HepG2 (cell line): ENCODE data around the gene CAPN10. TPM values are rescaled to one million over a fixed set of nuclear protein-coding genes. Genes with fewer than 3 reads are reported as not detected.
A peak's percentile ranks its signal among the peaks of the same experiment; 100 is the strongest.

Experiments
- ARID5B ChIP-seq: IDR thresholded peaks from 2 replicates; pipeline ENCODE4 v1.4.0; 2020; ENCODE audit warnings: mild to moderate bottlenecking, missing genetic modification reagents
- CBFB ChIP-seq: sonication (generic); formaldehyde crosslinking; IDR thresholded peaks from 2 replicates; pipeline ENCODE4 v1.4.0; 2020; ENCODE audit warnings: missing genetic modification reagents
- DPF2 ChIP-seq: sonication (generic); formaldehyde crosslinking; IDR thresholded peaks from 2 replicates; pipeline ENCODE4 v1.4.0; 2020; ENCODE audit warnings: mild to moderate bottlenecking, low read depth, missing genetic modification reagents, borderline replicate concordance
- FOSL2 ChIP-seq: sonication (generic); formaldehyde crosslinking; IDR thresholded peaks from 2 replicates; pipeline ENCODE4 v1.4.0; 2020; ENCODE audit warnings: missing genetic modification reagents
- GLI4 ChIP-seq: sonication (generic); formaldehyde crosslinking; IDR thresholded peaks from 2 replicates; pipeline ENCODE4 v1.5.1; 2020; ENCODE audit warnings: missing genetic modification reagents, mild to moderate bottlenecking, moderate library complexity, borderline replicate concordance
- HIVEP1 ChIP-seq: sonication (generic); formaldehyde crosslinking; IDR thresholded peaks from 2 replicates; pipeline ENCODE4 v1.4.0; 2020; ENCODE audit warnings: mild to moderate bottlenecking, missing genetic modification reagents
- MXD1 ChIP-seq: sonication (generic); formaldehyde crosslinking; IDR thresholded peaks from 2 replicates; pipeline ENCODE4 v1.4.0; 2020; ENCODE audit warnings: mild to moderate bottlenecking, missing genetic modification reagents
- MYPOP ChIP-seq: sonication (generic); formaldehyde crosslinking; IDR thresholded peaks from 2 replicates; pipeline ENCODE4 v1.8.1; 2023; ENCODE audit warnings: mild to moderate bottlenecking, moderate library complexity, missing genetic modification reagents
- NR2C2 ChIP-seq: sonication (generic); formaldehyde crosslinking; IDR thresholded peaks from 2 replicates; pipeline ENCODE4 v1.4.0; 2020; ENCODE audit warnings: missing genetic modification reagents, mild to moderate bottlenecking, moderate library complexity, borderline replicate concordance
- SIN3B ChIP-seq: fragments of 150-350 bp; IDR thresholded peaks from 2 replicates; pipeline ENCODE4 v1.6.1; 2014; ENCODE audit warnings: low read length
- SP2 ChIP-seq: sonication (generic); formaldehyde crosslinking; IDR thresholded peaks from 2 replicates; pipeline ENCODE4 v1.5.1; 2020; ENCODE audit warnings: mild to moderate bottlenecking, missing genetic modification reagents
- TOPORS ChIP-seq: sonication (generic); formaldehyde crosslinking; IDR thresholded peaks from 2 replicates; pipeline ENCODE4 v1.8.0; 2023; ENCODE audit warnings: mild to moderate bottlenecking, missing genetic modification reagents
- YEATS2 ChIP-seq: sonication (generic); formaldehyde crosslinking; IDR thresholded peaks from 2 replicates; pipeline ENCODE4 v1.4.0; 2020; ENCODE audit warnings: missing genetic modification reagents, borderline replicate concordance
- YEATS4 ChIP-seq: sonication (generic); formaldehyde crosslinking; IDR thresholded peaks from 2 replicates; pipeline ENCODE4 v1.4.0; 2020; ENCODE audit warnings: missing genetic modification reagents, borderline replicate concordance
- ZFP41 ChIP-seq: sonication (generic); formaldehyde crosslinking; IDR thresholded peaks from 2 replicates; pipeline ENCODE4 v1.4.0; 2020; ENCODE audit warnings: mild to moderate bottlenecking, missing genetic modification reagents, borderline replicate concordance
- ZNF609 ChIP-seq: sonication (generic); formaldehyde crosslinking; IDR thresholded peaks from 2 replicates; pipeline ENCODE4 v1.4.0; 2020; ENCODE audit warnings: mild to moderate bottlenecking, missing genetic modification reagents, borderline replicate concordance
- ZNF879 ChIP-seq: sonication (generic); formaldehyde crosslinking; IDR thresholded peaks from 2 replicates; pipeline ENCODE4 v1.8.1; 2023; ENCODE audit warnings: missing genetic modification reagents
- ZSCAN12 ChIP-seq: sonication (generic); formaldehyde crosslinking; IDR thresholded peaks from 2 replicates; pipeline ENCODE4 v1.9.0; 2021; ENCODE audit warnings: mild to moderate bottlenecking, missing genetic modification reagents
- ZSCAN25 ChIP-seq: sonication (generic); formaldehyde crosslinking; IDR thresholded peaks from 2 replicates; pipeline ENCODE4 v1.8.0; 2022; ENCODE audit warnings: mild to moderate bottlenecking, missing genetic modification reagents
- polyA plus RNA-seq, 8 experiments: library from polyadenylated mRNA; depleted of rRNA in 3 of 8; stranded (reverse) in 7 of 8; unstranded in 1 of 8; fragments of >200 nt; fragmentation: Illumina TruSeq in 4 of 8; extraction: Trizol in 4 of 8; gene quantifications; 2 replicates each; pipeline versions ENCODE4 v1.2.1 to v1.2.3, GENCODE V29; 2011 to 2016; ENCODE audit warnings: low read depth in 4 of 8, missing spikeins in 1 of 8, mixed read lengths in 1 of 8; ENCODE audit not compliant: insufficient read depth in 1 of 8
- total RNA-seq, 5 experiments: library from RNA; depleted of rRNA; stranded (reverse); fragments of >200 nt; fragmentation: Illumina TruSeq; extraction: Trizol; gene quantifications; 2 replicates each; pipeline ENCODE4 v1.2.3, GENCODE V29; 2016; ENCODE audit warnings: low read depth in 1 of 5

The CAPN10 gene
- total and polyA plus RNA-seq, 2 of the 13 experiments (the other 11 are each of a cell fraction or from before 2014, with no cell fraction given): 27.6 to 32.4 TPM

- TF ChIP-seq FOSL2 (CRISPR knock-in tag): no peak; the same call in 1 of the 2 replicates
- peak; percentile 78 for TF ChIP-seq ZNF609 (CRISPR knock-in tag)
- TF ChIP-seq ZSCAN12 (CRISPR knock-in tag): no peak; the same call in 1 of the 2 replicates
- peak; percentile 80; the same call in 1 of the 2 replicates for TF ChIP-seq TOPORS (CRISPR knock-in tag)
- TF ChIP-seq DPF2 (CRISPR knock-in tag): no peak
- no peak for TF ChIP-seq ZNF879 (CRISPR knock-in tag)
- no peak for TF ChIP-seq ZSCAN25 (CRISPR knock-in tag)
- TF ChIP-seq GLI4 (CRISPR knock-in tag): no peak
- TF ChIP-seq ARID5B (CRISPR knock-in tag): peak; percentile 86
- TF ChIP-seq YEATS4 (CRISPR knock-in tag): peak; percentile 85
- peak; percentile 53; the same call in 1 of the 2 replicates for TF ChIP-seq YEATS2 (CRISPR knock-in tag)
- no peak for TF ChIP-seq MYPOP (CRISPR knock-in tag)
- peak; percentile 75 for TF ChIP-seq MXD1
- TF ChIP-seq HIVEP1 (CRISPR knock-in tag): peak; percentile 86
- peak; percentile 63; the same call in 1 of the 2 replicates for TF ChIP-seq NR2C2
- no peak for TF ChIP-seq SIN3B
- TF ChIP-seq SP2 (CRISPR knock-in tag): no peak
- no peak for TF ChIP-seq ZFP41 (CRISPR knock-in tag)
- peak; percentile 73; the same call in 1 of the 2 replicates for TF ChIP-seq CBFB (CRISPR knock-in tag)
These were observed 40.2 kb downstream of the CAPN10 start (continued) for GRCh38 chr2:240626531-240627300.
